ENCODE measurements around the gene MLPH.

DNA sequence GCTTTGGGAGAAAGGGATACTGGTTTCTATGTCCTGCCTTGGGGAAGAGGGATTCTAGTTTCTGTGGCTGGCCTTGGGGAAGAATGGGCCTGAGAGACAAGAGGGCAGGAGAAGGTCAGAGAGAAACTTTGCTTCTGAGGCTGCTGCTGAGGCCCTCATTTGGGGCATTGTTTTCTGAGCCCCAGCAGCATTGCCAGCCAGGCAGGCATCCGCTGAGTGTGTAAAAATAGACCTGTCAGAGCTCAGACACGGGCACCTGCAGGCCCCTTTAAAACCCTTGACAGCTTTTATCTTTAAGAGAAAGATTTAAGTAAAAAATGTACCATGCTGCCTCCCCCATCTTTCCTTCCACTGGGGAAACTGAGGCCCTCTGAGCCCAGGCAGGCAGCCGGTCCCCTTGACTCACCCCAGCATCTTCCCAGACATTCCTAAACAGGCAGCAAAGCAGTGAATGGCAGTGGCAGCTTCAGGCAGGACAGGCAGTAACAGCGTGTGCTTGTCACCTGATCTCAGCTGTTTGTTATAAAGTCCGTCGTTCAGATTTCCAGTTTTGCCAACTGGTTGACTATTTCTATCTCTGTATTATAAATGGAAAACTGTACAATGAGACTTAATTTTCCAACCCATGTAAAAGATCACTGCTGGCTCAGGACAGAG is 27.6 kb downstream of the MLPH start:
- TF ChIP-seq, protein P1, sequence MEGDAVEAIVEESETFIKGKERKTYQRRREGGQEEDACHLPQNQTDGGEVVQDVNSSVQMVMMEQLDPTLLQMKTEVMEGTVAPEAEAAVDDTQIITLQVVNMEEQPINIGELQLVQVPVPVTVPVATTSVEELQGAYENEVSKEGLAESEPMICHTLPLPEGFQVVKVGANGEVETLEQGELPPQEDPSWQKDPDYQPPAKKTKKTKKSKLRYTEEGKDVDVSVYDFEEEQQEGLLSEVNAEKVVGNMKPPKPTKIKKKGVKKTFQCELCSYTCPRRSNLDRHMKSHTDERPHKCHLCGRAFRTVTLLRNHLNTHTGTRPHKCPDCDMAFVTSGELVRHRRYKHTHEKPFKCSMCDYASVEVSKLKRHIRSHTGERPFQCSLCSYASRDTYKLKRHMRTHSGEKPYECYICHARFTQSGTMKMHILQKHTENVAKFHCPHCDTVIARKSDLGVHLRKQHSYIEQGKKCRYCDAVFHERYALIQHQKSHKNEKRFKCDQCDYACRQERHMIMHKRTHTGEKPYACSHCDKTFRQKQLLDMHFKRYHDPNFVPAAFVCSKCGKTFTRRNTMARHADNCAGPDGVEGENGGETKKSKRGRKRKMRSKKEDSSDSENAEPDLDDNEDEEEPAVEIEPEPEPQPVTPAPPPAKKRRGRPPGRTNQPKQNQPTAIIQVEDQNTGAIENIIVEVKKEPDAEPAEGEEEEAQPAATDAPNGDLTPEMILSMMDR (IDR thresholded peaks at IDR 0.05), result no peak
- TF ChIP-seq POLR2A (IDR thresholded peaks at IDR 0.05), result no peak

Measured in lower leg skin (tissue), 3 donors.